Kidney epithelial cell (primary cell): Measurements from ENCODE around the gene TP53BP2. TPM values are rescaled to one million over a fixed set of nuclear protein-coding genes. Genes with fewer than 3 reads are reported as not detected.
"Not testable (repeated sequence)": the region's sequence is repeated elsewhere in the genome, so short reads cannot be mapped to it uniquely, and the experiment has no call there.

Experiments used
- DNase-seq: peaks from one replicate; pipeline ENCODE4 v3.0.0-alpha.2; 2010; ENCODE audit warnings: low read depth
- H3K27me3 ChIP-seq: 2 replicates; pipeline ENCODE4 v1.6.0; 2011; ENCODE audit warnings: low read length; ENCODE audit not compliant: control insufficient read depth, insufficient read depth
- H3K36me3 ChIP-seq: 2 replicates; pipeline ENCODE4 v1.5.1; 2011; ENCODE audit warnings: low read length; ENCODE audit not compliant: control insufficient read depth, insufficient read depth
- H3K4me3 ChIP-seq: 2 replicates; pipeline ENCODE4 v1.5.1; 2011; ENCODE audit warnings: low read depth, mild to moderate bottlenecking, control low read depth, low read length
- CTCF ChIP-seq: IDR thresholded peaks from 2 replicates; pipeline ENCODE4 v1.5.1; 2011; ENCODE audit warnings: mild to moderate bottlenecking, moderate library complexity, low read length, control low read depth, inconsistent platforms; ENCODE audit not compliant: insufficient read depth, poor library complexity, severe bottlenecking
- total RNA-seq: library from RNA; depleted of rRNA; stranded (reverse); fragments of >200 nt; gene quantifications from 2 replicates; pipeline ENCODE4 v1.2.3, GENCODE V29; 2015

Gene TP53BP2
- total RNA-seq, 1 donor from 2014 or later: 97.1 TPM

- Histone ChIP-seq H3K4me3 (no peak overlapping the region), H3K27me3 (no peaks in the 10 kb centered on the region), H3K36me3 (no peaks in the 10 kb centered on the region)
- no peak for DNase-seq
- TF ChIP-seq CTCF: no peak
Measured at GRCh38 chr1:223738465-223739365, 107.0 kb downstream of the TP53BP2 start.

- Histone ChIP-seq H3K4me3 (no peak overlapping the region), H3K27me3 (no peaks in the 10 kb centered on the region), H3K36me3 (no peaks in the 10 kb centered on the region)
- no peak for TF ChIP-seq CTCF
- DNase-seq: no peak
Measured at GRCh38 chr1:223737342-223737741, 108.4 kb downstream of the TP53BP2 start.

- H3K27me3 ChIP-seq, DNase-seq, H3K4me3 ChIP-seq, H3K36me3 ChIP-seq: not testable (repeated sequence)
Measured at GRCh38 chr1:223736638-223737037, 109.1 kb downstream of the TP53BP2 start.

GRCh38 chr1:223733898-223734852 is 111.6 kb downstream of the TP53BP2 start:
- DNase-seq: no peak
- no peak overlapping the region for H3K4me3 ChIP-seq

GRCh38 chr1:223732993-223733798 is 112.6 kb downstream of the TP53BP2 start:
- no peak for TF ChIP-seq CTCF
- no peak overlapping the region for H3K4me3 ChIP-seq
- no peaks in the 10 kb centered on the region for H3K27me3 ChIP-seq
- H3K36me3 ChIP-seq: peaks cover 2% of the 10 kb centered on the region
- DNase-seq: no peak

More at GRCh38 chr1:223733898-223734852, 111.6 kb downstream of the TP53BP2 start:
- Histone ChIP-seq H3K27me3 (no peaks in the 10 kb centered on the region), H3K36me3 (no peaks in the 10 kb centered on the region)
- TF ChIP-seq CTCF: no peak
